Measurements from ENCODE around the gene SETD5.

Gene SETD5

GRCh38 chr3:9399337-9399703 lies 1.9 kb downstream of the SETD5 start:
- Mint-ChIP-seq H3K27me3 (no peaks in the 10 kb centered on the region), H3K27ac (peak overlapping the region; percentile 78), H3K36me3 (ENCODE audit: low read depth) (peaks cover 38% of the 10 kb centered on the region), H3K4me1 (ENCODE audit: low read depth) (peaks cover 76% of the 10 kb centered on the region), H3K9me3 (no peaks in the 10 kb centered on the region), H3K4me3 (peak overlapping the region; percentile 100)

- no peaks in the 10 kb centered on the region for H3K9me3 Mint-ChIP-seq
- peaks cover 34% of the 10 kb centered on the region for H3K36me3 Mint-ChIP-seq (ENCODE audit: low read depth)
- H3K4me1 Mint-ChIP-seq (ENCODE audit: low read depth), result peaks cover 76% of the 10 kb centered on the region
- H3K4me3 Mint-ChIP-seq, result peak overlapping the region; percentile 100
- H3K27ac Mint-ChIP-seq, result peak overlapping the region; percentile 78
- no peaks in the 10 kb centered on the region for H3K27me3 Mint-ChIP-seq
Observed at GRCh38 chr3:9399746-9400145, 2.3 kb downstream of the SETD5 start.

GRCh38 chr3:9400616-9401015 lies 3.2 kb downstream of the SETD5 start:
- Mint-ChIP-seq H3K36me3 (ENCODE audit: low read depth) (peaks cover 27% of the 10 kb centered on the region), H3K27me3 (no peaks in the 10 kb centered on the region), H3K9me3 (no peaks in the 10 kb centered on the region), H3K4me3 (peak overlapping the region; percentile 100), H3K27ac (peak overlapping the region; percentile 78), H3K4me1 (ENCODE audit: low read depth) (peaks cover 76% of the 10 kb centered on the region)

- no peaks in the 10 kb centered on the region for H3K27me3 Mint-ChIP-seq
- H3K4me3 Mint-ChIP-seq, result peak overlapping the region; percentile 14
- H3K9me3 Mint-ChIP-seq, result no peaks in the 10 kb centered on the region
- peaks cover 84% of the 10 kb centered on the region for H3K4me1 Mint-ChIP-seq (ENCODE audit: low read depth)
- no peak overlapping the region for H3K27ac Mint-ChIP-seq
- H3K36me3 Mint-ChIP-seq (ENCODE audit: low read depth), result peaks cover 28% of the 10 kb centered on the region
Observed at GRCh38 chr3:9401986-9402385, 4.6 kb downstream of the SETD5 start.

- Mint-ChIP-seq H3K4me1 (ENCODE audit: low read depth) (peaks cover 90% of the 10 kb centered on the region), H3K4me3 (peak overlapping the region; percentile 14), H3K27ac (no peak overlapping the region), H3K9me3 (no peaks in the 10 kb centered on the region), H3K27me3 (no peaks in the 10 kb centered on the region), H3K36me3 (ENCODE audit: low read depth) (peaks cover 28% of the 10 kb centered on the region)
Observed at GRCh38 chr3:9402410-9403228, 5.2 kb downstream of the SETD5 start.

GRCh38 chr3:9403463-9403862 lies 6.0 kb downstream of the SETD5 start:
- H3K9me3 Mint-ChIP-seq, result no peaks in the 10 kb centered on the region

GRCh38 chr3:9404680-9405079 lies 7.3 kb downstream of the SETD5 start:
- Mint-ChIP-seq H3K9me3 (no peaks in the 10 kb centered on the region), H3K36me3 (ENCODE audit: low read depth) (peaks cover 27% of the 10 kb centered on the region), H3K4me3 (no peak overlapping the region), H3K27ac (no peak overlapping the region), H3K27me3 (no peaks in the 10 kb centered on the region), H3K4me1 (ENCODE audit: low read depth) (peaks cover 98% of the 10 kb centered on the region)

More at GRCh38 chr3:9403463-9403862, 6.0 kb downstream of the SETD5 start:
- H3K4me1 Mint-ChIP-seq (ENCODE audit: low read depth), result peaks cover 97% of the 10 kb centered on the region
- peaks cover 25% of the 10 kb centered on the region for H3K36me3 Mint-ChIP-seq (ENCODE audit: low read depth)
- no peak overlapping the region for H3K27ac Mint-ChIP-seq
- no peak overlapping the region for H3K4me3 Mint-ChIP-seq
- no peaks in the 10 kb centered on the region for H3K27me3 Mint-ChIP-seq

- Mint-ChIP-seq H3K27me3 (no peaks in the 10 kb centered on the region), H3K9me3 (no peaks in the 10 kb centered on the region), H3K27ac (peak overlapping the region; percentile 14), H3K4me1 (ENCODE audit: low read depth) (peaks cover 98% of the 10 kb centered on the region), H3K4me3 (peak overlapping the region; percentile 3), H3K36me3 (ENCODE audit: low read depth) (peaks cover 31% of the 10 kb centered on the region)
Observed at GRCh38 chr3:9405756-9406155, 8.3 kb downstream of the SETD5 start.

- Mint-ChIP-seq H3K4me3 (no peak overlapping the region), H3K36me3 (ENCODE audit: low read depth) (peaks cover 31% of the 10 kb centered on the region), H3K27me3 (no peaks in the 10 kb centered on the region), H3K9me3 (no peaks in the 10 kb centered on the region), H3K27ac (peak overlapping the region; percentile 36), H3K4me1 (ENCODE audit: low read depth) (peaks cover 91% of the 10 kb centered on the region)
Observed at GRCh38 chr3:9406856-9407626, 9.6 kb downstream of the SETD5 start.

- no peak overlapping the region for H3K4me3 Mint-ChIP-seq
- H3K9me3 Mint-ChIP-seq, result no peaks in the 10 kb centered on the region
- no peaks in the 10 kb centered on the region for H3K27me3 Mint-ChIP-seq
- H3K4me1 Mint-ChIP-seq (ENCODE audit: low read depth), result peaks cover 89% of the 10 kb centered on the region
- peaks cover 38% of the 10 kb centered on the region for H3K36me3 Mint-ChIP-seq (ENCODE audit: low read depth)
- no peak overlapping the region for H3K27ac Mint-ChIP-seq
Observed at GRCh38 chr3:9408061-9408460, 10.6 kb downstream of the SETD5 start.

- H3K4me3 Mint-ChIP-seq, result no peak overlapping the region
- H3K27ac Mint-ChIP-seq, result no peak overlapping the region
- peaks cover 89% of the 10 kb centered on the region for H3K4me1 Mint-ChIP-seq (ENCODE audit: low read depth)
- H3K27me3 Mint-ChIP-seq, result no peaks in the 10 kb centered on the region
- peaks cover 42% of the 10 kb centered on the region for H3K36me3 Mint-ChIP-seq (ENCODE audit: low read depth)
- no peaks in the 10 kb centered on the region for H3K9me3 Mint-ChIP-seq
Observed at GRCh38 chr3:9408546-9408945, 11.1 kb downstream of the SETD5 start.

GRCh38 chr3:9409981-9410854 lies 12.8 kb downstream of the SETD5 start:
- Mint-ChIP-seq H3K9me3 (no peaks in the 10 kb centered on the region), H3K4me3 (no peak overlapping the region), H3K36me3 (ENCODE audit: low read depth) (peaks cover 49% of the 10 kb centered on the region), H3K27ac (peak overlapping the region; percentile 32), H3K27me3 (no peaks in the 10 kb centered on the region), H3K4me1 (ENCODE audit: low read depth) (peaks cover 80% of the 10 kb centered on the region)

GRCh38 chr3:9411302-9411701 lies 13.9 kb downstream of the SETD5 start:
- Mint-ChIP-seq H3K36me3 (ENCODE audit: low read depth) (peaks cover 50% of the 10 kb centered on the region), H3K4me3 (no peak overlapping the region), H3K27me3 (no peaks in the 10 kb centered on the region), H3K27ac (no peak overlapping the region), H3K4me1 (ENCODE audit: low read depth) (peaks cover 76% of the 10 kb centered on the region), H3K9me3 (no peaks in the 10 kb centered on the region)

- Mint-ChIP-seq H3K4me1 (ENCODE audit: low read depth) (peaks cover 67% of the 10 kb centered on the region), H3K9me3 (no peaks in the 10 kb centered on the region), H3K27me3 (no peaks in the 10 kb centered on the region), H3K36me3 (ENCODE audit: low read depth) (peaks cover 51% of the 10 kb centered on the region), H3K4me3 (no peak overlapping the region), H3K27ac (no peak overlapping the region)
Observed at GRCh38 chr3:9412293-9412692, 14.9 kb downstream of the SETD5 start.
